ENCODE data around the gene MAP3K19. TPM values are rescaled to one million over a fixed set of nuclear protein-coding genes. Genes with fewer than 3 reads are reported as not detected.

MAP3K19 gene
- polyA plus RNA-seq, 1 experiment: not detected

GRCh38 chr2:135010200-135010942 lies 36.9 kb downstream of the MAP3K19 start:
- no peak overlapping the region for H3K27ac ChIP-seq (ENCODE audit: low read depth, low read length)
- no peak overlapping the region for H3K4me3 ChIP-seq (ENCODE audit: low read depth, low read length)
- DNase-seq (ENCODE audit: low read depth, low spot score): no peak
- ChIA-PET CTCF (interaction anchor here (0.6 to 0.7 kb wide), 2 partner anchors 138 to 699 kb away, joined by 4 to 5 read pairs; no protein-coding TSS in a partner anchor), POLR2A (no interaction called here)
- no peak for TF ChIP-seq CTCF (IDR thresholded peaks at IDR 0.05; ENCODE audit: low read depth, low read length)
- H3K9me3 ChIP-seq (ENCODE audit: control insufficient read depth, insufficient read depth, low read length): no peaks in the 10 kb centered on the region
- H3K27me3 ChIP-seq (ENCODE audit: control insufficient read depth, insufficient read depth, low read length): no peaks in the 10 kb centered on the region

- Histone ChIP-seq H3K27ac (ENCODE audit: low read depth, low read length) (no peak overlapping the region), H3K9me3 (ENCODE audit: control insufficient read depth, insufficient read depth, low read length) (no peaks in the 10 kb centered on the region), H3K4me3 (ENCODE audit: low read depth, low read length) (no peak overlapping the region), H3K27me3 (ENCODE audit: control insufficient read depth, insufficient read depth, low read length) (peaks cover 7% of the 10 kb centered on the region)
- ChIA-PET CTCF (no interaction called here), POLR2A (no interaction called here)
- no peak for TF ChIP-seq CTCF (IDR thresholded peaks at IDR 0.05; ENCODE audit: low read depth, low read length)
- DNase-seq (ENCODE audit: low read depth, low spot score): no peak
Measured at GRCh38 chr2:135009339-135009738, 37.9 kb downstream of the MAP3K19 start.

GRCh38 chr2:135005753-135006152 lies 41.5 kb downstream of the MAP3K19 start:
- ChIA-PET POLR2A (no interaction called here), CTCF (interaction anchor here (0.6 to 7.3 kb wide), 5 partner anchors 17 to 705 kb away, joined by 3 to 125 read pairs (median 3); no protein-coding TSS in a partner anchor)
- no peak for TF ChIP-seq CTCF (IDR thresholded peaks at IDR 0.05; ENCODE audit: low read depth, low read length)
- no peak for DNase-seq (ENCODE audit: low read depth, low spot score)
- Histone ChIP-seq H3K27me3 (ENCODE audit: control insufficient read depth, insufficient read depth, low read length) (peaks cover 12% of the 10 kb centered on the region), H3K27ac (ENCODE audit: low read depth, low read length) (no peak overlapping the region), H3K9me3 (ENCODE audit: control insufficient read depth, insufficient read depth, low read length) (no peaks in the 10 kb centered on the region), H3K4me3 (ENCODE audit: low read depth, low read length) (no peak overlapping the region)

- TF ChIP-seq CTCF (IDR thresholded peaks at IDR 0.05; ENCODE audit: low read depth, low read length): peak; percentile 99
- CTCF ChIA-PET: interaction anchor here (0.6 to 7.3 kb wide), 102 partner anchors 8 to 919 kb away, joined by 3 to 125 read pairs (median 4); partner anchors contain the start of genes MAP3K19, R3HDM1, RAB3GAP1 and ZRANB3
- peak; percentile 18 for DNase-seq (ENCODE audit: low read depth, low spot score)
- POLR2A ChIA-PET: interaction anchor here (1.2 kb wide), 1 partner anchor 705 kb away, joined by 3 read pairs; no protein-coding TSS in a partner anchor
- Histone ChIP-seq H3K9me3 (ENCODE audit: control insufficient read depth, insufficient read depth, low read length) (no peaks in the 10 kb centered on the region), H3K27me3 (ENCODE audit: control insufficient read depth, insufficient read depth, low read length) (peaks cover 15% of the 10 kb centered on the region), H3K27ac (ENCODE audit: low read depth, low read length) (no peak overlapping the region), H3K4me3 (ENCODE audit: low read depth, low read length) (peak overlapping the region; percentile 37)
Measured at GRCh38 chr2:135004005-135004746, 43.1 kb downstream of the MAP3K19 start.
